Stimulated activated CD8-positive, alpha-beta memory T cell treated with anti-CD3 and anti-CD28 coated beads, Interleukin-2, amount 100 ng/mL, for 48 hours (primary cell): ENCODE results near the gene IMMP2L.

Experiments used
- DNase-seq, 2 donors: peaks; one replicate each; pipeline ENCODE4 v3.0.0-alpha.2; 2020; ENCODE audit warnings: low read depth in 2 of 2

Gene IMMP2L

GRCh38 chr7:110871856-110872255, 690.4 kb downstream of the IMMP2L start:
- no peak for DNase-seq

- no peak for DNase-seq
Measured at GRCh38 chr7:110870926-110871325, 691.4 kb downstream of the IMMP2L start.

GRCh38 chr7:110868458-110868857, 693.8 kb downstream of the IMMP2L start:
- DNase-seq = no peak

DNA sequence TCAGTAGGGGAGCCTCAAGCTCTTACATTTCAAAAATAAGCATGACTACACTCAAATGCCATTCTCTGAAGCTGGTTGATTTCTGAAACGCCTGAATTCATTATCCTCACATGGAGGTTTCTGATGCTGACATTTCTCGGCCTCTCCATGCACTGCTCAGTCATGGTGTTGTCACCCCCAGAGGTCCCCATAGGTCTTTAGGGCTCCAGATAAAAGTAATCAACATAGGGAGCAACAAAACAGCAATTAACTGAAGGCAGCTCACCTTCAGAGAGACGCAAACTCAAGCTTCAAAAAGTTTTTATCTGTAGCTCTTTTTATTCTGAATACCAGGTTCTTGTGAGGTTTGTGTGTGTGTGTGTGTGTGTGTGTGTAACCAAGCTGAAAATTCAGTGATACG, 694.5 kb downstream of the IMMP2L start:
- DNase-seq = no peak

DNA sequence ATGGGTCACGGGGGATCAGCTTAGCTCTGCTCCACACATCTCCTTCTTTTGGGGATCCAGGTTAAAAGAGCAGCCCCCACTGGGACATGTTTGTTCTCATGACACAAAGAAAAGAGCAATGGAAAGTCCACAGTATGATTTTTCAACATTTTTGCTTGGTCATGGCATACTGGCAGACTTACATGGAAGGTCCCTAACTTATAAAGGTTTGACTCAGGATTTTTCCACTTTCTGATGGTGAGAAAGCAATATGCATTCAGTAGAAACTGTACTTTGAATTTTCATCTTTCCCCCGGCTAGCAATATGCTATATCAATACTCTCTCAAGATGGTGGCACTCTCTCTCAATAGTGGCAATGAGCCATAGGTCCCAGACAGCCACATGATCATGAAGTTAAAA, 699.0 kb downstream of the IMMP2L start:
- DNase-seq = no peak

DNA sequence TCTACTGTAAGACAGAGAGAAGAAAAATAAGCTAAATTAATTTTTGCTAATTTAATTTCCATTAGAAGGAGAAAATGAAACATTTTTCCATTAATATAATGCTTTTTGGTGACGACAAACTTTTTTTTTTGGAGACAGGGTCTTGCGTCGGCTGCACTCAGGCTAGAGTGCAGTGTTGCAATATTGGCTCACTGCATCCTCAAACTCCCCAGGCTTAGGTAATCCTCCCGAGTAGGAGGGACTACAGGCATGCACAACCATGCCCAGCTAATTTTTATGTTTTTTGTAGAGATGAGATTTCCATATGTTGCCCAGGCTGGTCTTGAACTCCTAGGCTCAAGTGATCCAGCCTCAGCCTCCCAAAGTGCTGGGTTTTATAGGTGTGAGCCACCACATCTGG, 701.1 kb downstream of the IMMP2L start:
- no peak for DNase-seq

DNA sequence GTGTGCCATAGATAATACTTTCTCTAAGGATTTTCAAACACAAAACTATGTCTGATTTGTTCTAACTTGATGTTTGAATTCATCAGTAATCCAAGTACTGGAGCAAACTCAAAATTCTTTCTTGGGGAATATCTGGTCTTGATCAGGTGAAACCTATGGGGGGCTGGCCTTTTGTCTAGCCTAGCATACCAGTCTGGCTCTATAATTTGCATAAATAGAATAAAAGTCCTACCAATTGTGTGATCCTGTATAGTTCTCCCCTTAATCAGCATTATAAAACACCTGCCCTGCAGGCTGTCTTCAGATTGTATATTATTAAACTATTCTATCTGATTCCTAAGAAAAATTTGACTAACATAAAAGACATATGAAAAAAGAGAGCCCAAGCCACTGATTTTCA, 705.2 kb downstream of the IMMP2L start:
- DNase-seq = no peak

DNA sequence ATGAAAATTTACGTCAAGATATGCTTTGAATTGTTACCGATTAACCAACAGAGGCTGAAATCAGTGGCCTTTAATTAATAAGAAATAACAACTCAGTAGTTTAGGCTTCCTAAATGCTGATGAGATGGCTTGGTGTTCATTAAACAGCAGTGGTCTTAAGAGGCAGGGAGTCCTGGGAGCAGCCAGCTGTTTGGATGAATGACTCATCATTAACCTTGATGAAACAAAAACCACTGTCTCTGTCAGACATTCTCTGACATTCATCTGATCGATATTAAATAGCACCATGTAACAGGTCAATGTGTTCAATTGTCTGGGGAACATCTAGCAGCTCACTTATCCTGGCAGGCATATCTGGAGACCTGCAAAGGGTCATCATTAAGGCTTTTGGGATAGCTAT, 705.6 kb downstream of the IMMP2L start:
- DNase-seq = no peak

GRCh38 chr7:110854651-110855050, 707.6 kb downstream of the IMMP2L start:
- DNase-seq = no peak

GRCh38 chr7:110854166-110854565, 708.1 kb downstream of the IMMP2L start:
- DNase-seq = no peak

GRCh38 chr7:110853263-110853662, 709.0 kb downstream of the IMMP2L start:
- no peak for DNase-seq

DNA sequence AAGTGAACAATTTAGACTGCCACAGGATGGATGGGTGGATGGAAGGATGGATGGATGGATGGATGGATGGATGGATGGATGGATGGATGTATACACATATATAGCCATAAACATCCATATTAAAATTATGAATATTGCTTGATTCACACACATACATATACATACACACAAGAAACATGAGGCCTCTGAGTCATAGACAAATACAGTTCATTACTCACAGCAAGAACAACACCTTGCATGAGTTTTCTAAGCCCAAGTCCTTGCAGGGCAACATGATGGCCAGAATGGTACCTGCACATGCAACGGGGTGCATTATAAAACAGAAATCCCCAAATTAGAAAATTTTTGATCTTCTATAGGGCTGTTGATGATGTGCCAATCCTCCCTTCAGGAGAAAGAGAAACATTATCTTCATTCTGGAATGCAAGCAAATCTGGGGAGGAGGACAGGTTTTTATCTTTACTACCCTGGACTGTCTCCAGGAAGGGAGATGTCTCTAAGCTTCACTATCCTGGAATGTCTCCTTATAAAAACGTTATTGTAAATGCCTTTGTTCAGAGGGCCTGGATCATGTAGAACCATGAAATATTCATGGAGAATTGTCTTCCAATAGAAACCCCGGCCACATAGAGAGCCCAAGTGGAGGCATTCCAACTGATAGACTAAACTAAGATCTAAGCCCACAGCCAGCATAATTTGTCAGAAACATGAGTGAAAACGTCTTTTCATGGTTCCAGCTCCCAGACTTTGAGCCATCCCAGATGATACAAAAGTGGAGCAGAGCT, 709.9 kb downstream of the IMMP2L start:
- no peak for DNase-seq

DNA sequence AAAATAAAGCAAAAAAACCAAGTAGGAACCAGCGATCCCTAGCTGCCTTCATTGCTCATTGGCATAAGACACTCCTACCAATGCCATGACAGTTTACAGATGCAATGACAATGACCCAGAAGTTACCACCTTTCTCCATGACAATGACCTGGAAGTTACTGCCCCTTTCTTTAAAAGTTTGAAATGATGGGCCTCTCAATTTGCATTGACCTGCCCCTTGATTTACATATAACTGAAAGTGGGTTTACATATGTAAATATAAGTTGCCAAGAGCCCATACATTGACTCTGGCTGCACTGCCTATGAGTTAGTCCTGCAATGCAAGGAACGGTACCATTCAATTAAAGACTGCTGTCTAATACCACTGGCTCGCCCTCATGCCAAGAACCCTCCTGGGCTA, 712.1 kb downstream of the IMMP2L start:
- no peak for DNase-seq

DNA sequence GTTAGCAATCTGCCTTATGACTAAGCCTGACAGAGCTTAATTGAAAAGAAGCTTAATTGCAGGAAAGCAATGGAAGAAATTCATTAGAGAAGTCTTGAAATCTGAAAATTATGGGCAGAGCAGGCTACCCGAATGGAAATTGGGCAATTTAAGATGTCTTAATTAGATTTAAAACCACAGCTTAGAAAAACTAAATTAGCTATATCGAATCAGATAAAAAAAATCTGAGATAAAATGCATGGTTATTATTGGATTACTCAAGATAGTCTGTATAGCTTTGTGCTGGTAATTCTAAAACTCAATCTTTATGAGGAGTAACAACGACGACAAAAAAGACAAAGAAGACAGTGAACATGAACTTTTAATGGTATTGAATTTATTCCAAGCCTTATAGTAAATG, 719.5 kb downstream of the IMMP2L start:
- DNase-seq = no peak

GRCh38 chr7:110841840-110842545, 720.3 kb downstream of the IMMP2L start:
- DNase-seq = no peak

GRCh38 chr7:110839866-110840265, 722.4 kb downstream of the IMMP2L start:
- DNase-seq = no peak

GRCh38 chr7:110835849-110836248, 726.4 kb downstream of the IMMP2L start:
- no peak for DNase-seq

DNA sequence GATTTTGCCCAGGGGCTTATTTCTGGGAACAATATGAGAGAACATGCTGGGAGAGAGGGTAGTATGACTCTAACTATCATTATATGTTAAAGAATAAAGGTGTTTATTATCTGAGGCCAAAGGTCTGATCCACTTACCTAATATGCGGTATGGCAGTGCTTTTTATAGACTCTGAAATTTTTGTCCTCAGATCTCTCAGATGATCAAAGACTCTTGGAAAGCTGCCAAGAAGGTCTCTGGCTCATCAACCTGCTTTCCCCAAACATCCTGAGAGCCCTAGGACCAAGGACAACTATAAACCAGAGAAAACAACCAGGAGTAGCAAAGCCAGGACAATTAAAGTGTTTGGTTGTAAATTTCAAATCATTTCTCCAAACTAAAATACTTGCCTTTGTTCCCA, 727.1 kb downstream of the IMMP2L start:
- no peak for DNase-seq

DNA sequence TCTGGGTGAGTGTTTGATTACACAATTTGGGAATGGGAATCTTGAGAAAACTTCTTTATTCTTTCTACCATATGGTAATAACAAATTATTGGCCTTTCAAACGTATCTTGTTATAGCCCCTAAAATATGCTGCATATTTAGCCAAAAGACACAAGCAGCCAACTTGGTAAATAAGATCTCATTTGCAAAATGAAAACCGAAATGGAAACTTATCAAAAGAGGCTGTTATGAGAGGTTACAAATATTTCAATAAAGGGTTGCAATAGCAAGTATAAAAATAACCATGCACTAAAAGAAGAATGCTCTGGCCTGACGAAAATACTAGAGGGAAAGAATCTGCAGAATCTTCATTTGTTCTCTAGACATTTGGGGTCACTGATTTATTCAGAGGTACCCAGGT, 730.9 kb downstream of the IMMP2L start:
- DNase-seq = no peak

GRCh38 chr7:110830778-110831177, 731.5 kb downstream of the IMMP2L start:
- DNase-seq = no peak

GRCh38 chr7:110827936-110828335, 734.4 kb downstream of the IMMP2L start:
- DNase-seq = no peak

DNA sequence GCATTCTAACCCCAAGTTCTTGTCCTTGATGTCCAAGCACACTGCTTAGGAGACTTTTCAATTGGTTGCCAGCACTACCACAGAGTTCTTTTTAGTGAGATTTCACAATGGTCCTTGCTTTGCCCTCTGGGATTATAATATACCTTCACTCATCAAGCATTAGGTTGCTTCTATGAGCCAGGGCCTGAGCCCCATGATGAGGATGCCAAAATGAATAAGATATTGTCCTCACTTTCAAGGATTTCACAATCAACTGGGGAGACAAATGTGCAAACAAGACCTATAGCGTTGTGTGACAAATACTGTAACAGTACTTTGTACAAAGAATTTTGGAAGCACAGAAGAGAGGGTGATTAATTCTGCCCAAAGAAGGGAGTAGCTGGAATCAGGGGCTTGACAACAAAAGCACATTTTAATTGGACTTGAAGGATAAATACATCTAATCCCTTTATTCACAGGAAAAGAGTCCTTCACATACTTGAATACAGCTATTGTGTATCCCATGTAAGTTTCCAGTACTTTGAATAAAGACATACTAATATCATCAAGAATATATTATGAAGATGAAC, 734.9 kb downstream of the IMMP2L start:
- no peak for DNase-seq

GRCh38 chr7:110813986-110814385, 748.3 kb downstream of the IMMP2L start:
- DNase-seq = no peak
